Activated CD4-positive, alpha-beta T cell treated with anti-CD3 and anti-CD28 coated beads, Interleukin-2, amount 50 U/mL, for 16 hours (primary cell): ENCODE measurements around the gene MIER2.

Source experiments
- DNase-seq: peaks from one replicate; pipeline ENCODE4 v3.0.0-alpha.2; 2020

The MIER2 gene

GRCh38 chr19:377801-378581 lies 33.4 kb upstream of the MIER2 start:
- DNase-seq: no peak

- no peak for DNase-seq
Observed at GRCh38 chr19:376111-376470, 31.5 kb upstream of the MIER2 start.

- no peak for DNase-seq
Observed at GRCh38 chr19:375395-376110, 31.0 kb upstream of the MIER2 start.

- DNase-seq: no peak
Observed at GRCh38 chr19:374886-375235, 30.3 kb upstream of the MIER2 start.

GRCh38 chr19:374183-374885 lies 29.7 kb upstream of the MIER2 start:
- no peak for DNase-seq

GRCh38 chr19:373391-374182 lies 29.0 kb upstream of the MIER2 start:
- DNase-seq: no peak

GRCh38 chr19:372306-372890 lies 27.8 kb upstream of the MIER2 start:
- no peak for DNase-seq

- DNase-seq: no peak
Observed at GRCh38 chr19:371501-372168, 27.0 kb upstream of the MIER2 start.

- no peak for DNase-seq
Observed at GRCh38 chr19:370641-371330, 26.2 kb upstream of the MIER2 start.

- no peak for DNase-seq
Observed at GRCh38 chr19:369876-370275, 25.3 kb upstream of the MIER2 start.

- DNase-seq: no peak
Observed at GRCh38 chr19:369256-369655, 24.7 kb upstream of the MIER2 start.

- DNase-seq: no peak
Observed at GRCh38 chr19:368630-369024, 24.0 kb upstream of the MIER2 start.

- no peak for DNase-seq
Observed at GRCh38 chr19:367963-368629, 23.5 kb upstream of the MIER2 start.

- DNase-seq: no peak
Observed at GRCh38 chr19:367561-367960, 23.0 kb upstream of the MIER2 start.

- no peak for DNase-seq
Observed at GRCh38 chr19:366951-367350, 22.4 kb upstream of the MIER2 start.

- no peak for DNase-seq
Observed at GRCh38 chr19:366205-366783, 21.7 kb upstream of the MIER2 start.

GRCh38 chr19:364496-365287 lies 20.1 kb upstream of the MIER2 start:
- no peak for DNase-seq

- DNase-seq: no peak
Observed at GRCh38 chr19:362683-363082, 18.1 kb upstream of the MIER2 start.

GRCh38 chr19:362154-362553 lies 17.6 kb upstream of the MIER2 start:
- no peak for DNase-seq

GRCh38 chr19:359653-359925 lies 15.0 kb upstream of the MIER2 start:
- no peak for DNase-seq
